BLaER1 treated with 17β-estradiol and CSF1 and Interleukin-3, amounts not matched to agents 10 nM and 100 nM (cell line): Measurements from ENCODE around the gene WDR70.

Experiments
- H3K27ac ChIP-seq, 11 experiments: shearing (Covaris generic); formaldehyde crosslinking; 2 replicates each; pipeline ENCODE4 v1.8.1; 2022
- H3K27me3 ChIP-seq, 11 experiments: shearing (Covaris generic); formaldehyde crosslinking; 2 replicates each; pipeline ENCODE4 v1.8.1; 2022
- H3K36me3 ChIP-seq, 11 experiments: shearing (Covaris generic); formaldehyde crosslinking; 2 replicates each; pipeline ENCODE4 v1.8.1; 2022
- H3K4me1 ChIP-seq, 10 experiments: shearing (Covaris generic); formaldehyde crosslinking; 2 replicates each; pipeline ENCODE4 v1.8.1; 2022
- H3K4me2 ChIP-seq, 11 experiments: shearing (Covaris generic); formaldehyde crosslinking; 2 replicates each; pipeline ENCODE4 v1.8.1; 2022
- H3K4me3 ChIP-seq, 10 experiments: shearing (Covaris generic); formaldehyde crosslinking; 2 replicates each; pipeline ENCODE4 v1.8.1; 2022
- H3K9ac ChIP-seq, 11 experiments: shearing (Covaris generic); formaldehyde crosslinking; 2 replicates each; pipeline ENCODE4 v1.8.1; 2022
- H3K9me3 ChIP-seq, 11 experiments: shearing (Covaris generic); formaldehyde crosslinking; replicated peaks in 1 of 11; 2 replicates each; pipeline ENCODE4 v1.8.1; 2022
- H4K20me1 ChIP-seq, 11 experiments: shearing (Covaris generic); formaldehyde crosslinking; 2 replicates each; pipeline ENCODE4 v1.8.1; 2022
- Cebpa-rat ChIP-seq, 11 experiments: shearing (Covaris generic); IDR thresholded peaks; 2 replicates each; pipeline ENCODE4 v1.8.1; 2022

Gene WDR70

GRCh38 chr5:37519304-37519703, 140.2 kb downstream of the WDR70 start:
- no peak overlapping the region for H3K27ac ChIP-seq
- H3K4me3 ChIP-seq = 0 out of 20 replicates have a peak overlapping the region, but pooled peaks of 2 of the 10 experiments have one; percentile 18 to 42
- no peaks in the 10 kb centered on the region for H3K4me1 ChIP-seq
- no peaks in the 10 kb centered on the region for H3K27me3 ChIP-seq
- peaks cover 25 to 75% (median 45%) of the 10 kb centered on the region in 11 experiments for H3K36me3 ChIP-seq
- no peak for TF ChIP-seq Cebpa-rat (IDR thresholded peaks at IDR 0.05)
- no peak overlapping the region for H3K9ac ChIP-seq
- H3K9me3 ChIP-seq = peaks cover 25 to 52% (median 43%) of the 10 kb centered on the region in 11 experiments
- H4K20me1 ChIP-seq = 0 out of 22 replicates have a peak, but pooled peaks cover 0 to 7% (median 0%) of the 10 kb centered on the region in 11 experiments
- H3K4me2 ChIP-seq = no peak overlapping the region

- no peak overlapping the region for H3K4me2 ChIP-seq
- no peak overlapping the region for H3K27ac ChIP-seq
- no peak overlapping the region for H3K4me3 ChIP-seq
- peaks cover 25 to 52% (median 43%) of the 10 kb centered on the region in 11 experiments for H3K9me3 ChIP-seq
- peaks cover 25 to 75% (median 45%) of the 10 kb centered on the region in 11 experiments for H3K36me3 ChIP-seq
- 0 out of 22 replicates have a peak, but pooled peaks cover 0 to 7% (median 0%) of the 10 kb centered on the region in 11 experiments for H4K20me1 ChIP-seq
- H3K27me3 ChIP-seq = no peaks in the 10 kb centered on the region
- H3K4me1 ChIP-seq = no peaks in the 10 kb centered on the region
- no peak for TF ChIP-seq Cebpa-rat (IDR thresholded peaks at IDR 0.05)
- H3K9ac ChIP-seq = no peak overlapping the region
Measured at GRCh38 chr5:37519807-37520206, 140.7 kb downstream of the WDR70 start.

GRCh38 chr5:37520811-37521210, 141.7 kb downstream of the WDR70 start:
- TF ChIP-seq Cebpa-rat (IDR thresholded peaks at IDR 0.05) = no peak
- H3K4me2 ChIP-seq = no peak overlapping the region

GRCh38 chr5:37532976-37533740, 154.0 kb downstream of the WDR70 start:
- H3K4me1 ChIP-seq = no peaks in the 10 kb centered on the region
- no peak overlapping the region for H3K27ac ChIP-seq
- peaks cover 8 to 38% (median 16%) of the 10 kb centered on the region in 11 experiments; a peak in 20 of 22 replicates for H3K36me3 ChIP-seq
- H3K9ac ChIP-seq = no peak overlapping the region
- no peak overlapping the region for H3K4me3 ChIP-seq
- no peaks in the 10 kb centered on the region for H3K27me3 ChIP-seq
- H4K20me1 ChIP-seq = 0 out of 22 replicates have a peak, but pooled peaks cover 0 to 7% (median 0%) of the 10 kb centered on the region in 11 experiments
- no peak overlapping the region for H3K4me2 ChIP-seq
- no peak for TF ChIP-seq Cebpa-rat (IDR thresholded peaks at IDR 0.05)
- H3K9me3 ChIP-seq = peaks cover 6 to 33% (median 18%) of the 10 kb centered on the region in 11 experiments; a peak in 18 of 22 replicates

More at GRCh38 chr5:37520811-37521210, 141.7 kb downstream of the WDR70 start:
- Histone ChIP-seq H3K36me3 (peaks cover 25 to 70% (median 45%) of the 10 kb centered on the region in 11 experiments), H4K20me1 (no peaks in the 10 kb centered on the region), H3K4me3 (no peak overlapping the region), H3K9ac (no peak overlapping the region), H3K9me3 (peaks cover 25 to 52% (median 43%) of the 10 kb centered on the region in 11 experiments), H3K4me1 (no peaks in the 10 kb centered on the region), H3K27ac (no peak overlapping the region), H3K27me3 (no peaks in the 10 kb centered on the region)

GRCh38 chr5:37533851-37534250, 154.7 kb downstream of the WDR70 start:
- H3K36me3 ChIP-seq = peaks cover 8 to 38% (median 16%) of the 10 kb centered on the region in 11 experiments; a peak in 20 of 22 replicates
- H3K4me3 ChIP-seq = no peak overlapping the region
- no peaks in the 10 kb centered on the region for H3K4me1 ChIP-seq
- H3K27ac ChIP-seq = no peak overlapping the region
- no peak overlapping the region for H3K9ac ChIP-seq
- H3K9me3 ChIP-seq = peaks cover 6 to 33% (median 18%) of the 10 kb centered on the region in 11 experiments; a peak in 18 of 22 replicates
- no peak overlapping the region for H3K4me2 ChIP-seq
- H4K20me1 ChIP-seq = 0 out of 22 replicates have a peak, but pooled peaks cover 0 to 7% (median 0%) of the 10 kb centered on the region in 11 experiments
- TF ChIP-seq Cebpa-rat (IDR thresholded peaks at IDR 0.05) = no peak
- no peaks in the 10 kb centered on the region for H3K27me3 ChIP-seq

- Histone ChIP-seq H3K9ac (no peak overlapping the region), H3K4me1 (no peaks in the 10 kb centered on the region), H3K4me2 (no peak overlapping the region), H3K27me3 (no peaks in the 10 kb centered on the region), H4K20me1 (no peaks in the 10 kb centered on the region; a peak in 1 of 22 replicates), H3K27ac (no peak overlapping the region), H3K4me3 (no peak overlapping the region), H3K9me3 (no peaks in the 10 kb centered on the region), H3K36me3 (peaks cover 0 to 32% (median 4%) of the 10 kb centered on the region in 11 experiments; a peak in 7 of 22 replicates)
- no peak for TF ChIP-seq Cebpa-rat (IDR thresholded peaks at IDR 0.05)
Measured at GRCh38 chr5:37539459-37539858, 160.3 kb downstream of the WDR70 start.

GRCh38 chr5:37543216-37543615, 164.1 kb downstream of the WDR70 start:
- Histone ChIP-seq H3K27ac (no peak overlapping the region), H3K4me1 (no peaks in the 10 kb centered on the region), H3K4me2 (no peak overlapping the region), H4K20me1 (no peaks in the 10 kb centered on the region; a peak in 1 of 22 replicates), H3K9ac (no peak overlapping the region), H3K4me3 (no peak overlapping the region), H3K9me3 (no peaks in the 10 kb centered on the region), H3K27me3 (no peaks in the 10 kb centered on the region), H3K36me3 (peaks cover 0 to 30% (median 4%) of the 10 kb centered on the region in 11 experiments; a peak in 5 of 22 replicates)
- TF ChIP-seq Cebpa-rat (IDR thresholded peaks at IDR 0.05) = no peak

- Histone ChIP-seq H3K36me3 (peaks cover 0 to 13% (median 5%) of the 10 kb centered on the region in 11 experiments; a peak in 8 of 22 replicates), H3K9me3 (peaks cover 6 to 24% (median 15%) of the 10 kb centered on the region in 11 experiments), H3K4me2 (no peak overlapping the region), H3K4me1 (peaks cover 9 to 27% (median 17%) of the 10 kb centered on the region in 10 experiments; a peak in 18 of 20 replicates), H3K27ac (no peak overlapping the region), H3K4me3 (no peak overlapping the region), H3K9ac (no peak overlapping the region), H3K27me3 (no peaks in the 10 kb centered on the region), H4K20me1 (no peaks in the 10 kb centered on the region; a peak in 1 of 22 replicates)
- no peak for TF ChIP-seq Cebpa-rat (IDR thresholded peaks at IDR 0.05)
Measured at GRCh38 chr5:37549411-37549810, 170.3 kb downstream of the WDR70 start.

- H3K27ac ChIP-seq = peak overlapping the region in 8 of 11 experiments; percentile 54 to 73 (median 71); a peak in 14 of 22 replicates
- peaks cover 9 to 27% (median 17%) of the 10 kb centered on the region in 10 experiments; a peak in 18 of 20 replicates for H3K4me1 ChIP-seq
- H3K27me3 ChIP-seq = no peaks in the 10 kb centered on the region
- H3K4me2 ChIP-seq = peak overlapping the region in 8 of 11 experiments; percentile 30 to 68 (median 50); a peak in 14 of 22 replicates
- peak overlapping the region in 1 of 11 experiments; percentile 57; a peak in 2 of 22 replicates for H3K9ac ChIP-seq
- peaks cover 12 to 39% (median 24%) of the 10 kb centered on the region in 11 experiments for H3K9me3 ChIP-seq
- H3K36me3 ChIP-seq = peaks cover 0 to 14% (median 10%) of the 10 kb centered on the region in 11 experiments; a peak in 8 of 22 replicates
- H4K20me1 ChIP-seq = no peaks in the 10 kb centered on the region; a peak in 1 of 22 replicates
- no peak for TF ChIP-seq Cebpa-rat (IDR thresholded peaks at IDR 0.05)
- no peak overlapping the region for H3K4me3 ChIP-seq
Measured at GRCh38 chr5:37552161-37552560, 173.0 kb downstream of the WDR70 start.
